Upper lobe of right lung (tissue), 1 donor: ENCODE measurements around the gene PTPRZ1. TPM values are rescaled to one million over a fixed set of nuclear protein-coding genes. Genes with fewer than 3 reads are reported as not detected.

Experiments used
- ATAC-seq: fragments of 200-7000 bp; cut with Tn5 transposase; one replicate; pipeline ENCODE4 v1.9.1; 2020; ENCODE audit warnings: mild to moderate bottlenecking, moderate library complexity
- DNase-seq: peaks from one replicate; pipeline ENCODE4 v3.0.0-alpha.2; 2020
- H3K27ac ChIP-seq: fragments of 200-600 bp; one replicate; pipeline ENCODE4 v1.8.0; 2022
- H3K27me3 ChIP-seq: fragments of 200-600 bp; one replicate; pipeline ENCODE4 v1.8.0; 2022; ENCODE audit warnings: mild to moderate bottlenecking
- H3K36me3 ChIP-seq: fragments of 200-600 bp; one replicate; pipeline ENCODE4 v1.8.0; 2022
- H3K4me1 ChIP-seq: fragments of 200-600 bp; one replicate; pipeline ENCODE4 v1.8.0; 2022
- H3K4me3 ChIP-seq: fragments of 200-600 bp; one replicate; pipeline ENCODE4 v1.8.0; 2022; ENCODE audit warnings: mild to moderate bottlenecking
- H3K9me3 ChIP-seq: fragments of 200-600 bp; one replicate; pipeline ENCODE4 v1.8.0; 2022
- intact Hi-C: fragments of 100-400 bp; cut with DNase I; formaldehyde crosslinking; loops from one replicate; pipeline ENCODE4 v1.11.0; 2022
- total RNA-seq: library from RNA; stranded (reverse); fragmentation: NEBNext Ultra II Directional; extraction: Animal tissue kit (Norgen Biotek cat#: 25700); gene quantifications from one replicate; pipeline ENCODE4 v1.2.1, GENCODE V29; 2021
- TF ChIP-seq, protein P1 (sequence below): fragments of 200-600 bp; IDR thresholded peaks from one replicate; pipeline ENCODE4 v1.8.0; 2022; ENCODE audit warnings: antibody characterized with exemption
- donor health status: DM: no; HTN: yes; CAD: no; lungs with severe emphysema.

PTPRZ1 gene
- total RNA-seq, 1 donor from 2014 or later = 3.6 TPM

DNA sequence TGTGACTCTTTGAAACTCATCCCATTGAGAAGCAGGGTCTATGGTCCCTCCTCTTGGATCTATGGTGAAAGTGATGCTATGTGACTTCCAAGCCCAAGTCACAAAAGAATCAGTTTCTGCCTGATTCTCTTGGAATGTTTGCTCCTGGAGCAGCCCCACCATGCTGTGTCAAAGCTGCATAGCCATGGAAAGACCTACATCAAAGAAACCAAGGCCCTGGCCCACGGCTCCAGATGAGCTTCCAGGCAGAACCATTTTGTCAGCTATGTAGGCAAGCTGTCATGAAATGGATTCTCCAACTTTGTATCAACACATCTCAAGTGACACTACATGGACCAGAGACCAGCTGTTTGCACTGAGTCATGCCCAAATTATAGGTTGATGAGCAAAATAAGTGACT lies 194.1 kb downstream of the PTPRZ1 start:
- no peaks in the 10 kb centered on the region for H3K4me1 ChIP-seq
- TF ChIP-seq, protein P1, sequence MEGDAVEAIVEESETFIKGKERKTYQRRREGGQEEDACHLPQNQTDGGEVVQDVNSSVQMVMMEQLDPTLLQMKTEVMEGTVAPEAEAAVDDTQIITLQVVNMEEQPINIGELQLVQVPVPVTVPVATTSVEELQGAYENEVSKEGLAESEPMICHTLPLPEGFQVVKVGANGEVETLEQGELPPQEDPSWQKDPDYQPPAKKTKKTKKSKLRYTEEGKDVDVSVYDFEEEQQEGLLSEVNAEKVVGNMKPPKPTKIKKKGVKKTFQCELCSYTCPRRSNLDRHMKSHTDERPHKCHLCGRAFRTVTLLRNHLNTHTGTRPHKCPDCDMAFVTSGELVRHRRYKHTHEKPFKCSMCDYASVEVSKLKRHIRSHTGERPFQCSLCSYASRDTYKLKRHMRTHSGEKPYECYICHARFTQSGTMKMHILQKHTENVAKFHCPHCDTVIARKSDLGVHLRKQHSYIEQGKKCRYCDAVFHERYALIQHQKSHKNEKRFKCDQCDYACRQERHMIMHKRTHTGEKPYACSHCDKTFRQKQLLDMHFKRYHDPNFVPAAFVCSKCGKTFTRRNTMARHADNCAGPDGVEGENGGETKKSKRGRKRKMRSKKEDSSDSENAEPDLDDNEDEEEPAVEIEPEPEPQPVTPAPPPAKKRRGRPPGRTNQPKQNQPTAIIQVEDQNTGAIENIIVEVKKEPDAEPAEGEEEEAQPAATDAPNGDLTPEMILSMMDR = no peak
- H3K4me3 ChIP-seq = no peak overlapping the region
- no peak for ATAC-seq
- DNase-seq = no peak
- H3K9me3 ChIP-seq = no peaks in the 10 kb centered on the region
- H3K36me3 ChIP-seq = no peaks in the 10 kb centered on the region
- H3K27ac ChIP-seq = no peak overlapping the region
- no peaks in the 10 kb centered on the region for H3K27me3 ChIP-seq
- intact Hi-C loops = no loop called here

GRCh38 chr7:122068046-122068445 lies 195.1 kb downstream of the PTPRZ1 start:
- DNase-seq = no peak
- Histone ChIP-seq H3K27ac (no peak overlapping the region), H3K4me1 (no peaks in the 10 kb centered on the region), H3K27me3 (no peaks in the 10 kb centered on the region), H3K9me3 (no peaks in the 10 kb centered on the region), H3K4me3 (no peak overlapping the region), H3K36me3 (no peaks in the 10 kb centered on the region)
- no peak for ATAC-seq
- intact Hi-C loops = no loop called here
- TF ChIP-seq, protein P1 = no peak

- no peak for DNase-seq
- Histone ChIP-seq H3K9me3 (no peaks in the 10 kb centered on the region), H3K4me3 (no peak overlapping the region), H3K36me3 (no peaks in the 10 kb centered on the region), H3K27me3 (no peaks in the 10 kb centered on the region), H3K27ac (no peak overlapping the region), H3K4me1 (no peaks in the 10 kb centered on the region)
- ATAC-seq = no peak
- intact Hi-C loops = no loop called here
- TF ChIP-seq, protein P1 = no peak
Measured at GRCh38 chr7:122068999-122069398, 196.0 kb downstream of the PTPRZ1 start.

DNA sequence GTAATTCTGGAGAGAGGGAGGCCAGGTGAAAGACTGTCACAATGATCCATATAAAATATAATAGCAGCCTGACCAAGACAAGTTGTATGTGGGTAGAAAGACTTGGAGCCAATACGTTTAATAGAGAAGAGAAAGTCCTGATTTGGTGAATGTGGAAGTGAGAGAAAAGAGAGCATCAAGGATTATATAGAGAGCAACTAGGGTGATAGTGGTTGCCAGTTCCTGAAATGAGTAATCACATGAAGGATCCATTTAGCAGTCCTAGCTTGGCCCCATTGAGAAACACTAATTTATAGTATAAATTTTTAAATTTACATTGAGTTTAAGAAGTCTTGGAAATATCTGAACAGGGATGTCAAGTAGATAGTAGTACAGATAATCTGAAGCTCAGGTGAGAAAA lies 197.1 kb downstream of the PTPRZ1 start:
- no peaks in the 10 kb centered on the region for H3K36me3 ChIP-seq
- ATAC-seq = no peak
- no peak for DNase-seq
- intact Hi-C loops = no loop called here
- no peak overlapping the region for H3K27ac ChIP-seq
- H3K4me3 ChIP-seq = no peak overlapping the region
- TF ChIP-seq, protein P1 = no peak
- no peaks in the 10 kb centered on the region for H3K9me3 ChIP-seq
- H3K4me1 ChIP-seq = no peaks in the 10 kb centered on the region
- H3K27me3 ChIP-seq = no peaks in the 10 kb centered on the region

- no peak for DNase-seq
- no peaks in the 10 kb centered on the region for H3K4me1 ChIP-seq
- no peaks in the 10 kb centered on the region for H3K27me3 ChIP-seq
- TF ChIP-seq, protein P1 = no peak
- no peaks in the 10 kb centered on the region for H3K9me3 ChIP-seq
- H3K4me3 ChIP-seq = no peak overlapping the region
- H3K36me3 ChIP-seq = no peaks in the 10 kb centered on the region
- intact Hi-C loops = no loop called here
- ATAC-seq = no peak
- H3K27ac ChIP-seq = no peak overlapping the region
Measured at GRCh38 chr7:122070834-122071233, 197.9 kb downstream of the PTPRZ1 start.

- peaks cover 12% of the 10 kb centered on the region for H3K36me3 ChIP-seq
- ATAC-seq (no peak), DNase-seq (no peak)
- no peak overlapping the region for H3K27ac ChIP-seq
- no peak overlapping the region for H3K4me3 ChIP-seq
- intact Hi-C loops = no loop called here
- no peaks in the 10 kb centered on the region for H3K27me3 ChIP-seq
- H3K9me3 ChIP-seq = no peaks in the 10 kb centered on the region
- TF ChIP-seq, protein P1 = no peak
- no peaks in the 10 kb centered on the region for H3K4me1 ChIP-seq
Measured at GRCh38 chr7:122072272-122072671, 199.3 kb downstream of the PTPRZ1 start.
